Endothelial cell of umbilical vein (primary cell): ENCODE measurements around the gene NFE2L1. TPM values are rescaled to one million over a fixed set of nuclear protein-coding genes. Genes with fewer than 3 reads are reported as not detected.

Source experiments
- BruUV-seq: library from RNA; stranded (reverse); fragments of 400-500 nt; replicated peaks from 2 replicates; lab custom pipeline; 2021; lab: Mats Ljungman, UMichigan
- CTCF ChIA-PET: fragments of 300-600, 350-600 bp; sonication (Branson Sonifier 250); formaldehyde crosslinking; loops from one replicate; lab custom pipeline; 2021; ENCODE audit warnings: antibody characterized with exemption, inconsistent platforms; lab: Charles Lee
- POLR2A ChIA-PET: fragments of 300-600, 350-600 bp; sonication (Branson Sonifier 250); formaldehyde crosslinking; loops from one replicate; lab custom pipeline; 2021; ENCODE audit warnings: antibody characterized with exemption, inconsistent platforms; lab: Charles Lee
- DNase-seq: peaks from one replicate; pipeline ENCODE4 v3.0.0-alpha.2; 2011; ENCODE audit warnings: low read depth, low spot score
- FAIRE-seq: peaks from 2 replicates; lab custom pipeline; 2011; peaks lifted over from hg19 to GRCh38; lab: Jason Lieb, UNC
- H2AFZ ChIP-seq: 2 replicates; pipeline ENCODE4 v1.6.0; 2012; ENCODE audit warnings: low read depth, low read length, control low read depth, inconsistent platforms
- H3K27ac ChIP-seq: 2 replicates; pipeline ENCODE4 v1.5.1; 2011; ENCODE audit warnings: low read depth, mild to moderate bottlenecking, control low read depth, low read length, moderate library complexity; ENCODE audit not compliant: insufficient read depth
- H3K27me3 ChIP-seq, 2 experiments: 2 replicates each; pipeline versions ENCODE4 v1.6.0 to v1.6.1; 2011; ENCODE audit warnings: low read length in 2 of 2, mixed read lengths in 1 of 2; ENCODE audit not compliant: control insufficient read depth in 2 of 2, insufficient read depth in 2 of 2
- H3K36me3 ChIP-seq, 2 experiments: 2 replicates in 1 of 2; 3 replicates in 1 of 2; pipeline ENCODE4 v1.5.1; 2011; ENCODE audit warnings: low read length in 2 of 2, mild to moderate bottlenecking in 1 of 2, moderate library complexity in 1 of 2; ENCODE audit not compliant: control insufficient read depth in 2 of 2, insufficient read depth in 2 of 2; ENCODE audit errors: extremely low read depth in 1 of 2
- H3K4me1 ChIP-seq: 3 replicates; pipeline ENCODE4 v1.5.1; 2011; ENCODE audit warnings: mild to moderate bottlenecking, low read length; ENCODE audit not compliant: control insufficient read depth, insufficient read depth; ENCODE audit errors: extremely low read depth
- H3K4me2 ChIP-seq: 2 replicates; pipeline ENCODE4 v1.6.1; 2011; ENCODE audit warnings: low read length, control low read depth, mixed read lengths; ENCODE audit not compliant: insufficient read depth
- H3K4me3 ChIP-seq, 3 experiments: fragments of 200-600 bp in 1 of 3; sonication (generic), shearing (Covaris generic) in 1 of 3; replicated peaks in 1 of 3; 2 replicates each; pipeline ENCODE4 v1.5.1; 2011 to 2016; ENCODE audit warnings: control low read depth in 3 of 3, low read length in 3 of 3, mild to moderate bottlenecking in 2 of 3, inconsistent platforms in 1 of 3, low read depth in 1 of 3, moderate library complexity in 1 of 3; ENCODE audit not compliant: insufficient read depth in 1 of 3
- H3K79me2 ChIP-seq: 2 replicates; pipeline ENCODE4 v1.6.0; 2012; ENCODE audit warnings: low read length, inconsistent platforms; ENCODE audit not compliant: control insufficient read depth, insufficient read depth
- H3K9ac ChIP-seq: replicated peaks from 2 replicates; pipeline ENCODE3; 2011; ENCODE audit warnings: low read length, control low read depth; ENCODE audit not compliant: insufficient read depth; ENCODE audit errors: extremely low read depth
- H3K9me1 ChIP-seq: replicated peaks from 3 replicates; pipeline ENCODE4 v1.6.0; 2011; ENCODE audit warnings: mild to moderate bottlenecking, low read length; ENCODE audit not compliant: control insufficient read depth, insufficient read depth; ENCODE audit errors: extremely low read depth
- H3K9me3 ChIP-seq: replicated peaks from 2 replicates; pipeline ENCODE4 v1.5.1; 2012; ENCODE audit warnings: low read length, inconsistent platforms; ENCODE audit not compliant: control insufficient read depth, insufficient read depth
- H4K20me1 ChIP-seq: replicated peaks from 2 replicates; pipeline ENCODE3; 2011; ENCODE audit warnings: mild to moderate bottlenecking, low read length; ENCODE audit not compliant: control insufficient read depth, insufficient read depth; ENCODE audit errors: extremely low read depth
- CTCF ChIP-seq, 2 donors: IDR thresholded peaks; 1 replicate in 1 of 2; 2 replicates in 1 of 2; pipeline ENCODE4 v1.5.1; 2011; ENCODE audit warnings: low read length in 2 of 2, mild to moderate bottlenecking in 2 of 2, moderate library complexity in 2 of 2, control low read depth in 1 of 2, inconsistent platforms in 1 of 2, low read depth in 1 of 2; ENCODE audit not compliant: insufficient read depth in 1 of 2; ENCODE audit errors: extremely low read depth in 1 of 2
- EZH2 ChIP-seq: IDR thresholded peaks from 2 replicates; pipeline ENCODE4 v1.6.1; 2012; ENCODE audit warnings: borderline replicate concordance, low read depth, mild to moderate bottlenecking, moderate library complexity, low read length, inconsistent platforms; ENCODE audit not compliant: severe bottlenecking
- FOS ChIP-seq: IDR thresholded peaks from 2 replicates; pipeline ENCODE4 v1.6.1; 2011; ENCODE audit warnings: mild to moderate bottlenecking, low read length, moderate library complexity, borderline replicate concordance; ENCODE audit not compliant: insufficient read depth
- GATA2 ChIP-seq: IDR thresholded peaks from 2 replicates; pipeline ENCODE4 v1.7.0; 2011; ENCODE audit warnings: low read depth, mild to moderate bottlenecking, moderate library complexity, mixed read lengths, low read length; ENCODE audit not compliant: insufficient read length, insufficient read depth
- JUN ChIP-seq: IDR thresholded peaks from 2 replicates; pipeline ENCODE4 v1.6.1; 2011; ENCODE audit warnings: borderline replicate concordance, low read depth; ENCODE audit not compliant: insufficient read length, insufficient read depth
- MYC ChIP-seq: IDR thresholded peaks from one replicate; pipeline ENCODE4 v1.6.1; 2011; ENCODE audit warnings: mild to moderate bottlenecking, low read depth, low read length
- POLR2A ChIP-seq: IDR thresholded peaks from 2 replicates; pipeline ENCODE4 v1.6.1; 2012; ENCODE audit warnings: low read depth, mild to moderate bottlenecking, control low read depth, low read length
- POLR2AphosphoS5 ChIP-seq: IDR thresholded peaks from 2 replicates; pipeline ENCODE4 v1.6.1; 2012; ENCODE audit warnings: low read depth, mild to moderate bottlenecking, control low read depth, low read length, moderate library complexity; ENCODE audit not compliant: insufficient read depth
- dilution Hi-C: fragments of 300-500 bp; cut with MboI; formaldehyde crosslinking; loops from one replicate; pipeline ENCODE4 v1.15.0; 2019; ENCODE audit warnings: low sequenced_read_pairs; ENCODE audit not compliant: extremely low pct_ligation_motif_present
- intact Hi-C: fragments of 100-400 bp; cut with micrococcal nuclease; formaldehyde crosslinking; loops from one replicate; pipeline ENCODE4 v1.10.0; 2022
- polyA plus RNA-seq, 4 experiments: library from polyadenylated mRNA; depleted of rRNA in 3 of 4; stranded (reverse) in 3 of 4; unstranded in 1 of 4; fragments of >200 nt; gene quantifications; 2 replicates each; pipeline versions ENCODE4 v1.2.1 to v1.2.3, GENCODE V29; 2011 to 2012; ENCODE audit warnings: missing spikeins in 1 of 4
- total RNA-seq: library from RNA; stranded (reverse); gene quantifications from 2 replicates; pipeline ENCODE4 v1.2.3, GENCODE V29; 2021
- TF ChIP-seq, protein P1 (sequence below): IDR thresholded peaks from 2 replicates; pipeline ENCODE4 v1.6.1; 2011; ENCODE audit not compliant: insufficient read depth, insufficient read length

The NFE2L1 gene
- total and polyA plus RNA-seq, 2 donors (not counting 3 experiments of a cell fraction or from before 2014, with no cell fraction given): 187 to 236 TPM

- POLR2A ChIA-PET: interaction anchor here (1.4 kb wide), 1 partner anchor 9 kb away, joined by 5 read pairs; no protein-coding TSS in a partner anchor
- CTCF ChIA-PET: interaction anchor here (0.8 to 2.9 kb wide), 22 partner anchors 9 to 601 kb away, joined by 3 to 27 read pairs (median 5); partner anchors contain the start of gene CDK5RAP3
- Histone ChIP-seq H3K4me1 (peaks cover 9% of the 10 kb centered on the region), H3K27me3 (peaks cover 0 to 2% of the 10 kb centered on the region in 2 experiments), H3K79me2 (no peaks in the 10 kb centered on the region), H3K9ac (peak overlapping the region; percentile 1), H3K9me1 (no peaks in the 10 kb centered on the region), H2AFZ (peak overlapping the region; percentile 91), H3K36me3 (no peaks in the 10 kb centered on the region), H3K9me3 (no peaks in the 10 kb centered on the region), H3K4me2 (peak overlapping the region; percentile 87), H3K27ac (no peak overlapping the region), H3K4me3 (peak overlapping the region; percentile 31 to 64 (median 61)), H4K20me1 (no peaks in the 10 kb centered on the region)
- intact Hi-C loops: loop anchor here (5.0 kb wide), 1 partner anchor 169 kb away; the partner anchor contains the start of gene SCRN2
- DNase-seq (peak; percentile 43), FAIRE-seq (peak; percentile 65)
- no TSS peak for BruUV-seq
- TF ChIP-seq CTCF (IDR thresholded peaks at IDR 0.05; ENCODE audit: extremely low read depth in 1 of 2, insufficient read depth in 1 of 2, low read depth in 1 of 2, low read length in 2 of 2) (peak; percentile 36 to 49), POLR2A (no peak)
- dilution Hi-C loops: no loop called here
Observed at GRCh38 chr17:48011405-48012150, 36.6 kb upstream of the NFE2L1 start.

DNA sequence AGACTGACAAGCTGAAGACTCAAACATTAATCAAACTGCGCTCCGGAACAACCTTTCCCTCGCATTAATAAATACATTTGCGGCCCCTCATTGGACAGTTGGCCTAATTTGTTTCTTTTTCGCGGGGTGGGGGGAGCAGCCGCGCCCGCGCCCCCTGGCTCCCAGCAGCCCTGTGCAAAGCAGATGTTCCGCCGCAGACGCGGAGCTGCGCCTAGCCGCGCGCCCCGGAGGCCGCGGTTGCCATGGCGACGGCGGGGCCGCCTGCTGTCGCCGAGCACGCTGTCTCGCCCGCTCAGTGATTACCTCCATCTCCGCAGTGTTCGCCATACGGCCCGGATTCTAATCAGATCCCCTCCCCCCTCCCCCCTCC lies 36.0 kb upstream of the NFE2L1 start:
- peak; percentile 62 for FAIRE-seq

More for the DNA sequence above, 36.0 kb upstream of the NFE2L1 start:
- intact Hi-C loops (loop anchor here (5.0 kb wide), 1 partner anchor 170 kb away; the partner anchor contains the start of gene SCRN2), dilution Hi-C loops (no loop called here)
- Histone ChIP-seq H3K9ac (no peak overlapping the region), H3K79me2 (no peaks in the 10 kb centered on the region), H3K36me3 (no peaks in the 10 kb centered on the region), H3K9me3 (no peaks in the 10 kb centered on the region), H3K27me3 (peaks cover 0 to 2% of the 10 kb centered on the region in 2 experiments), H2AFZ (peak overlapping the region; percentile 91), H4K20me1 (no peaks in the 10 kb centered on the region), H3K4me3 (peak overlapping the region; percentile 31 to 64 (median 61)), H3K27ac (no peak overlapping the region), H3K4me2 (peak overlapping the region; percentile 87), H3K4me1 (peaks cover 9% of the 10 kb centered on the region), H3K9me1 (no peaks in the 10 kb centered on the region)
- DNase-seq: peak; percentile 14
- TF ChIP-seq POLR2A: no peak
- no peak for TF ChIP-seq CTCF (IDR thresholded peaks at IDR 0.05; ENCODE audit: extremely low read depth in 1 of 2, insufficient read depth in 1 of 2, low read depth in 1 of 2, low read length in 2 of 2)
- TF ChIP-seq MYC: no peak
- no peak for TF ChIP-seq EZH2
- TF ChIP-seq JUN: no peak
- no peak for TF ChIP-seq FOS
- no peak for TF ChIP-seq GATA2
- TF ChIP-seq, protein P1, sequence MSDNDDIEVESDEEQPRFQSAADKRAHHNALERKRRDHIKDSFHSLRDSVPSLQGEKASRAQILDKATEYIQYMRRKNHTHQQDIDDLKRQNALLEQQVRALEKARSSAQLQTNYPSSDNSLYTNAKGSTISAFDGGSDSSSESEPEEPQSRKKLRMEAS: no peak
- TF ChIP-seq POLR2AphosphoS5: no peak
- BruUV-seq: no TSS peak
- CTCF ChIA-PET: interaction anchor here (0.8 to 2.9 kb wide), 18 partner anchors 8 to 601 kb away, joined by 3 to 27 read pairs (median 6); partner anchors contain the start of gene CDK5RAP3
- POLR2A ChIA-PET: no interaction called here
